ENCODE results near the gene APH1B.
"Not testable (repeated sequence)": the region's sequence is repeated elsewhere in the genome, so short reads cannot be mapped to it uniquely, and the experiment has no call there.

The APH1B gene

DNA sequence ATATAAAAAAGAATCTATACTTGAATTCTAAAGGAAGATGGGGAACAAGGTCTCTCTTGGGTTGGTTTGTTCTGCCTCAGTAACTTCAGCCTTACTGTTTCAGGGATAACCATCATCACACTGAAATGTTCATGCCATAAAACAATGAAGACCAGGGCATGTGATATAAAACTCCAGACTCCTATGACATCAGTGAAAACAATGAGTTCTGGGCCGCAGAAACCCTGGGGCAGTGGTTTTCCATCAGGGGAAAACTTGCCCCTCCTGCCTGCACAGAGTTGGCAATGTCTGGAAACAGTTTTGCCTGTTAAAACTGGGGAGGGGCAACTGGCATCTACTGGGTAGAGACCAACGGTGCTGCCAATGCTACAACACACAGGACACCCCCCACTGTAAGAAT is 57.4 kb downstream of the APH1B start:
- DNase-seq: no peak

DNA sequence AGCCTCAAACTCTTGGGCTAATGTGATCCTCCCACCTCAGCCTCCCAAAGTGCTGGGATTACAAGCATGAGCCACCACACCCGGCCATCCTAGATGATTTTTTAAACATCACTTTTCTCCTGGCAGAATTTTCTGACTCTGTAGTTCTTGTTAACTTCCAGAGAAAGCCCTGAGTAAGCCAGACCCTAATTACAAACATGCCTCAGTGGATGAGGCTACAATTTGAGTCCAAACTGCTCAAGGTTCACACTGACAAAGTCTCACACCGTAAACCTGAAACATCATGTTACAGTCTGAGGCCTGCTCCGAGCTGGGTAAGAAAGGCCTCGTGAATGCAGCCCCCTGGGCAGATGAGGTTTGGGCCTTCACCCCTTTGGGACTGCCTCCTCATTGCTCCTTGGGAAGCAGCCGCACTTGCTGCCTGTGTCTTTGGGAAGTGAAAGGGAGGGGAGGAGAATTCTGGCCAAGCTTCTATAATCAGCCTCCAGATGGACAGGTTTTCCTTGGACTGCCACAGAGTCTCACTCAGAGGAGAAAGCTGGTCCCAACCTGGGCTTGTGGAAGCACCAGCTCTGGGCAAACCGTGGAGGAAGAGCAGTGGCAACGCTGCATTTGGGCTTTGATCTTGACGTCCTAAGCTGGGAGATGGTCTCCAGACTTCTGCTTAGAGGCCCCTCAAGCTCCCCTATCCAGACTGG is 58.3 kb downstream of the APH1B start:
- no peak for DNase-seq

DNA sequence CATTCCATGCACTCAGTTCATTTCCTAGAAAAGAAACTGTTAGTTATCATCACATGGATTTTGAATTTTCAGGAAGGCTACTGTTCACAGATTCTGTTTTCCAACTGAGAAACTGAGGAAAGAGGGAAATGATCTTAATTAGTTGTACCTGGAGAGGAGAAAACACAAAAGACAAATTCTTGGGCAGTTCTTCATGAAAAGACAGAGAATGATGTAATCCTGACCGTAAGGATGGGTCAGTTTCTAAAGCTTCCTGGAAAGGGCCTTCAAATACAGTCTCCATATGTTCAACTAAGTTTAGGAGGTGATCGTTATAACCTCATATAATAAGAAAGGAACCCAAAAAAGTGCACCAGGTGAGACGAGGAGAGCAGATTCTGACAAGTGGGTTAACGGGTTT is 59.6 kb downstream of the APH1B start:
- no peak for DNase-seq

DNA sequence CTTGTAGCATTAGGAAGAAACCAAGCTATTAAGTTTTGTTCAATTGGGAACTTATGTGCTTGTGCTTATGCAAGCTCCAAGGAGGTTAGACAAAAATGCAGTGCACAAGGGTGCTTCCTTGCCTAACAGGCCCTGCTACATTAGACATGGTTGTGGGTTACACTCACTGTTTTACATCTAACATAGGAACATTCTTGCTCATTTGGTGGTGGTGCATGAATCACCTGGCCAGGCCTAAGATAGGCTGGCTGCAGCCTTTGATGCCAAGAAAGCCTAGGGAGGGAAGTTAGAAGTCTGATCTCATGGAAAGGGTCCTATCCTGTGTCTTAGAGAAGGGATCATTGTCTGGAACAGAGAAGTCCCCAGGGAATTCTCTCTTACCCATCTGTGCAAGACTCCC is 60.8 kb downstream of the APH1B start:
- DNase-seq: no peak

DNA sequence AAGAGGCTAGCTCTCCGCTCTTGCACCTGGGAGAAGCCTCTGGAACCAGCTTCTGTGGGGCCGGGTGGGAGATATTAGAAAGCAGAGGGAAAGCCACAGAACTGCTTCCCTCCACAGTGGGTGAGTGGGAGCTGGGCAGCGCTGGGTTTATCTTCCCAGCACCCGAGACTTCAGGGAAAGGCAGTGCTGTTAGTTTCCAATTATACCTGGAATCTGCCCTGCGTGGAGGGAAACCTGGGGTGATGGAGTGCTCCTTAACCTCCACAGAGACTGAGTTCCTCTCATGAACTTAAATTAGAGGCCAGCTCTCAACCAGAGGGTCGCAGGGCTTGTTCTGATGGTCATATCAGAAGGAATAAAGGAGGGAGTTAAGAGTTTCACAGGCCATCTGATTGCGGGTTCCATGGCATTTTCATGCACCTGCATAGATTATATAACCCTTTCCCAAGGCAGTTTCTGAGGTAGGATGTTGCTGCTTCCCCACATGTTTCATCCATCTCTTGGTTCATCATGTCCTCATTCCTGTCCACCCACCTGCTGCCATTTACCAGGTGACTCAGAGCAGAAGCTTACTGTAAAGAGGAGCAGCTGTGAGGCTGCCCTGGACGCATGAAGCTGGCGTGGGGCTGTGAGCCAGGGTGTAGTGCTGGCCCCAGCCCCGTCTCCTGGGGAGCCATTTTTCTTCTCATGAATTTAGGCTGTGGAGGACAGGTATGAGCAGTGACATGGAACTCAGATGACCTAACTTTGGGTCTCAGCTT is 61.8 kb downstream of the APH1B start:
- no peak for DNase-seq

DNA sequence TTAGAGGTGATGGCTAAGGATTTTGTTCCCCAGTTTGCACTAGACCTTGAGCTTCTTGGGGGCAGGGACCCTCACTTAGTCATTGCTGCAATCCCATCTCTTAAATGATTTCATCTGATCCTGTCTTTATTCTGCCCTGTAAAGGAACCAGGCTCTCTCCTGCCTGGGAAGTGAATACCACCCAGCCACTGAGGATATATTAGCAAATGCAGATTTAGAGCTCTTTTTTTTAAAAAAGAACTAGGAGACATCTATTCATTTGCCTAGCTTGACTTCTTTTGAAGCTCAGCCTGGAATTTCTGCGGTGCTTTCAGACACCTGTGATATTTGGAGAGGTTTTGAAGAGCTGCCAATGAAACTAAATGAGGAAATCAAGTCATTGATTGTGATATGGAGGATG is 62.4 kb downstream of the APH1B start:
- no peak for DNase-seq

DNA sequence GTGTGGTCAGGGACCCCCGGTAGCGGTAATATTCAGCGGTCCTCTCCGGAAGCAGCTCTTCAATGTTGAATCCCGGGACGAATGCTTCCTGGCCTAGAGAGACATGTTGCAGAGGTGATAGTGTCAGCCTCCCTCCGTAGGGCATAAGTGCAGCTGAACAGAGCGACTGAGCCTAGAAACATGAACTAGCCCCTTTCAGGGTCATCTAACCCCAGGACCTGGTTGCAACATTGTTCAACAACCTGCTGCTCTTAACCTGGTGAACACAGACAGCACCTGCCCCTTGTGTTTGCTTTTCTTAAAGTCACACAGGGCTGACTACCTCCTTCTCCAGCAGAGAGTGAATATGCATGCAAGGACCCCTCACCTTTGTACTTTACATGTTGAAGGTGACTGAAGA is 62.9 kb downstream of the APH1B start:
- DNase-seq: no peak

DNA sequence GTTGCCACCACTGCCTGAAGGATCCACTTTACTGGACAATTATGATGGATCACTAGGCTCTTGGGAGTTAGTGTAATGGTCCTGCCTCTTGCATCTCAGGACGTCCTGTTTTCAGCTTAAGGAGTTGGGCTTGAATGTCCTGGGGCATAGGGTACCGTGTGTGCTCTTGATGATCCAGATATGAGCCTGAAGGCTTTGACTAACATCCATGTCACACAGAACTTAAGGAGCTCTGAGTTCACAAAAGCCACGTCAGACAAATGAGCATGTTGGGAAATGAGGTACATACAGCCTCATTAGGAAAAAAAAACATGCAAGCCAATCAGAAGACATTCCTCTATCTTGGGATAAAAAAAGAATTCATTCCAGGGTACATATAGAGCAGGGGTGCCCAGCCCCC is 63.5 kb downstream of the APH1B start:
- no peak for DNase-seq

DNA sequence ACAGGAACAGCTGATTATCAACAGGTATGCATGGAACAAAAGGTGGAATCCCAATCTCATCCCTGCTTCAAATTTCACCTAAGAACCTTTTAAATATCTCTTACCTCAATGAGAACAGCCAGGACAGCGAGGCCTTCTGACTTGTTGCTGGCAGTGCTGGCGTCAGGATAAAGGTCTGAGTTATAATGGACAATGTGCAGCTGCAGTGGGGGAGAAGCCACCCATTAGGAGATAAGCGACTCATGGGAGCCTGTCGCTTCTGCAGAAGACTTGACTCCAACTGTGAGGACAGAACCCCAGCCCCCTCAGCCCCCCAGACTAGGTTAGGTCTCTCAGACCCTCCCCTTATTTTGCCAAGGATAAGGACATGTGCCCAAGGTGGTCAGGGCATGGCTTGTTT is 64.5 kb downstream of the APH1B start:
- DNase-seq: no peak

DNA sequence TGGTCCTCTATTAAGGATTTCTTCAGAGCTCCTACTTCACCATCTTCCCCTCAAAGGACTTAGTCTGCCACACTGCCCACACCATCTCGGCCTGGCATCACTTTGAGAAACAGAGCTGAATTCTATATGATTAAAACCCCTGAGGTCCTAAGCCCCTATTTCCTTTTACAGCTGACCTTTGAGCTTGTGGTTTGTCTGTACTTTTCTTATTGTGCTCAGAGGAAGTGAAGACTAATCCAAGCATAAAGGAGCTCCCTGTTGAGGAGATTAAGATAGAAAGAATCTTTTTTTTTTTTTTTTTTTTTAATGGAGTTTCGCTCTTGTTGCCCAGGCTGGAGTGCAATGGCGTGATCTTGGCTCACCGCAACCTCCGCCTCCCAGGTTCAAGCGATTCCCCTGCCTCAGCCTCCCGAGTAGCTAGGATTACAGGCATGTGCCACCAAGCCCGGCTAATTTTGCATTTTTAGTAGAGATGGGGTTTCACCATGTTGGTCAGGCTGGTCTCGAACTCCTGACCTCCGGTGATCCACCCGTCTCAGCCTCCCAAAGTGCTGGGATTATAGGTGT is 65.7 kb downstream of the APH1B start:
- not testable (repeated sequence) for DNase-seq

DNA sequence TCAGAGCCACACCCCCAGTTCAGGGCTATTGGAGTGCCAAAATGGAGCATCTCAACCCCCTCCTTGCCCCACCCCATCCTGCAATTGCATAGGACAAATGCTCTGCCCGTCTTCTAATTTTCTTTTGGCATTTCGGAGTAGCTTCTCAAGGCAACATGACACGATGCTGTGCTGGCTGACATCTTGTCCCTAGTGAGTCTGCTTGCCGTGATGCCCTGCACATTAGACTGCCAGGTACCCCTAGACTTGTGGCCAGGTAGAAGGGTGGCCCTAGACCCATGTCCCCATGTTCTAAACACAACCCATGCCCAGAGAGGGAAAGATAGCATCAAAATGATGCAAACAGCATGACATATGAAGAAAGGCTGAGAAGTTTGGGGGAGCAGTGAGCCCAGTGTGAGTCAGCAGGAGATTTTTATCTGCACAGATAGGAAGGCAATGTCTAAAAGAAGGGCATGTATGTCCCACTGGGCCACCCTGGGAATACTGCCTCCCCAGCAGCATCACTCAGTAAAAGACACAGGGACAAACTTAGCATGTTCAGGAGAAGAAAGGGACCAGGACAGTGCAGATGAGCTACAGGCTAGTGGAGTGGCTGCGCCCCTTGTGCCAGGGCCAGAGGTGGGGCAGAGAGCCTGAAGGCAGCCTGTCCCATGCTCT is 67.5 kb downstream of the APH1B start:
- no peak for DNase-seq

DNA sequence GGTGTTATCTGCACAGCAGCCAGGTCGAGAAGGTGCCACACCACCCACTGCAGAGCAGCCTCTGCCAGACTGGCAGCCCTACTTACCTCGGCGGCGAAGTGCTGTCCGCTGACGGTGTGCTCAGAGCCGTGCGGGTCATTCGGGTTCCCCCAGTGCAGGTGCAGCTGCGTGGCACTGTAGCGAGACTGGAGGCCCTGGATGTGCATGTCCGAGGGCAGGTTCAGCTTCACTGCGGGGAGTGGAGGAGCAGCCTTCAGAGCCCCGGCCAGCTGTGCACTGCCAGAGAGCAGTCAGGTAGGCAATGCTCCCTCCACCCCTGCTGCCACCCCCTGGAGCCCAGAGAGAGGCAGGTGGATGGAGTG is 68.0 kb downstream of the APH1B start:
- DNase-seq: no peak

DNA sequence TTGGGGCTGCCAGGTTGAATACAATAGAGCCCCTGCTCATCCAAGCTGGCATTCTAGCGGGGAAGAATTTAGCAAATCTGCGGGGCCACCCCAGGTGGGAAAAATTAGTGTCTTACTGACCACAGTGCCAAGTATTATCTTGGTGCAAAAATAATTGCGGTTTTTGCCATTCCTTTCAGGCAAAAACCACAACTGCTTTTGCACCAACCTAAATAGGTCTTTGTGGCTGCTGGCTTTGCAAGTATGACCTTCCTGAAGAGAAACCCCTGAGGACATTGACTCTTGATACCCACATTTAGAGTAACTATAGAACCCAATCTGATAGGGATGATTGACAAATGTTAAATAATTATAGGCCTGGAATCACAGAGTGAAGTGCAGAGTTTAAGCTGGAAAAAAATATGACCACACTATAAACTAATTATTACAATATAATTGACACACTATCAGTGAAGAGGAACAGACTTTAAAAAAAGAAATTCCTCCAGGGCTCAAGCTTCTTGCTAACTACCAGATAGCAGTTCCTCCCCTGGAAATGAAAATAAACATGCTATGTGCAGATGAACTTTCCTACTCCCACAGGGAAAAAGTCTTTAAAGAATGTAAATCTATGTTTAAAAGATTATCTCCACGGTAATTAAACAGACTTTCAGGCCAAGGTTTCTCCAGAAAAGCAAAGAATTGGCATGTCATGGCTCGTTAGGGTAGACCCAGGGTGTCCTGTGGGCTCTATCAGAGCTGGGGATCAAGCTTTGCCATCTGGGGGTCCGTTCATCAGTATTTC is 69.9 kb downstream of the APH1B start:
- DNase-seq: no peak

DNA sequence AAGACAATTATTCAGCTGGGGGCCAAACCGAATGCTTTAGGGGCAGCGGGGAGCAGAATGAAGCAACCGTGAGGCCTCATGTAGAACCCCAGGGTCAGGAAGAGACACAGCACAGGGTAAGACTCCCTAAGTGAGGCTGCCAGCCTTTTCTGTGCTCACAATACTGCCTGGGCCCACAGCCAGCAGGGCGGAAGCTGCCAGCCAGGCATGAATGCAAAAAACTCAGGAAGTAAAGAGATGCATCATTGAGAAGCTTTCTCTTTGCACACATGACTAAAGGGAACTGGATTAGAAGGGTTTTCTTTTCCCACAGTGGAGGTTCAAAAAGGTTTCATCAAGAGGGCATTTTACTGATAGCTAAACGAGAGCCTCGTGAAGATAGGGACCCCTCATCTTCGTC is 71.0 kb downstream of the APH1B start:
- no peak for DNase-seq

DNA sequence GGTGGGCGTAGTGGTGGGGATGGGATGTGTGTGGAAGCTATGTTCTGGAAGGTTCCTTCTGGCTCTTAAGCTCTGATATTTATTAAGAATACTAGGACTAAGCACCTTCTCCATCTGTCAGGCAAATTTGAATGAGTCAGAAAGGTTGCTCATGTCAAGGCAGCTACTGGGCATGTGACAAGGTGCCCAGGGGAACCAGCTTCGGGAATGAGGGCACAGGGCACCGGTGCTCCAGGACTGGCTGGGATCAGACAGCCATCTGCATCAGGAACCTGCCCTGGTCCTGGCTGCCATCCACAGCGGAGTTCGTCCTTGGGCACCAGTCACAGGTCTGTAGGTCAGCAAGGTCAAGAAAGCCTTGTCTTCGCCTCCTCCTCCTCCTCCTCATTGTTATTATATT is 71.8 kb downstream of the APH1B start:
- no peak for DNase-seq

DNA sequence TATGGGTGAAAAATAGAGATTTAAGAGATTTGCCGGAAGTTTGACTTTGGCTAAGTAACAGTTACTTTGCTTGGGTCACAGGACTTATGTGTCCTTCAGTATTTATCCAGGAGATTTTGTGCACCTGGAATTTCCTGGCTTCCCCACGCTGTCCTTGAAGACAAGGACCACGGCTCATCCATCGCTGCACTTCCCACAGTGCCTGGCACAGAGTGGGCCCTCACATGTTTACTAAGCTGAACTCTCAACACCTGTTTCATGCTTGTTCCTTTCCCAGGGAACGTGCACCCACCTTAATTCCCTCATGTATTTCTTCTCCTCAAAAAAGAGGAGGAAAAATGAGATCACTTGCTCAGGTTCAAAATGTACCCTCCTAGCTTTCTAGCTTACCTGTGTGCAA is 72.2 kb downstream of the APH1B start:
- no peak for DNase-seq

DNA sequence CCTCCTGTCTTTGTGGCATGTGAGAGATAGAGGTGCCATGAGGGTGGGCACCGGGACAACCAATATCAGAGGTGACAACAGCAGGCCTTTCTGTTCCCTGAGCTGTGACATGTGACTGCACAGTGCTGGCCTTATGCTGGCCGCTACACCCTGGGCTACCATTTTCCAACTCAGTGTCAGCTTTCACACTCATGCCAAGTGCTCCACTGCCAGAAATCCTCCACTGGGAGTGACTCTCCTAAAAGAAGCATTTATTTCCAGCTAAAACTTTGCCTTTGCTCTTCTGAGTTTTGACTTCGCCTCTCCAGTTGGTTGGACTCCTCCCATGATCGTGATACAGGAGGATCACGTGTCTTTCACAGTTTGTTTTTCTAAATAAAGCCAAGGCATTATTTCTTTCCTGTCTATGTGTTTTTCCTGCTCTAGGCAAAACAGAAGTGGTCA is 72.8 kb downstream of the APH1B start:
- no peak for DNase-seq

DNA sequence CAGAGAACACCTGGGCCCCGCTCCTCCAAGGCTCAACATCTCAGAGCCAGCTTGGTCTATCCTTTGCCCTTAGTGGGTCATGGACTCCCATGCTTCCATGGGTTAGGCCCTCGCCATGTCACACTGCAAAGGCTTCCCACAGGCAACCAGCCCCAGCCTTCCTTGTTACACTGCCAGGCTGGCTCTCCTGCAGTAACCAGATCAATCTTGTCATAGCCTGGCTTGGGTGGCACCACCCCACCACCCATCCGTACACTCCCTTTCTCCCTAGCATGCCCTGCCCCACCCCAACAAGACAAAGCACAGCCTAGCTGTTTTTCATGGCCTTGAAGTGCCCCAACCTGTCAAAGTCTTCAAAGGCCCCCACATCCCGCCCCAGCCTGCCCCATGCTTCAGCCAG is 73.8 kb downstream of the APH1B start:
- no peak for DNase-seq

DNA sequence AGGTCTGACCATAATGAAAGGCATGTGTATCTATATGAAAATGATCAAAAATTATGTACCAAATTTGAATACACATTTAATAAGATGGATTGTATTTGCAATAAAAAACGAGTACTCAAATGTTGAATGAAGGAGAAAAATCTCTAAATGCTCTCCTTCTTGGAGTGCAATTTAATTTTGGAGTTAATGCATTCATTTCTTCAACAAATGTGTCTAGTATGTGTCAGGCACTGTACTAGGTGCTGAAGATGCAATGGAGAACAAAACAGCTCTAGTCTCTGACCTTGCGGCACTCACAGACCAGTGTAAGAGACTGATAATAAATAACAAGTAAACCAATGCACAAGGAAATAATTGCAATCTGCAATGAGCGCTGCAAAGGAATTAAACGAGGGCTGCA is 75.4 kb downstream of the APH1B start:
- DNase-seq: no peak

DNA sequence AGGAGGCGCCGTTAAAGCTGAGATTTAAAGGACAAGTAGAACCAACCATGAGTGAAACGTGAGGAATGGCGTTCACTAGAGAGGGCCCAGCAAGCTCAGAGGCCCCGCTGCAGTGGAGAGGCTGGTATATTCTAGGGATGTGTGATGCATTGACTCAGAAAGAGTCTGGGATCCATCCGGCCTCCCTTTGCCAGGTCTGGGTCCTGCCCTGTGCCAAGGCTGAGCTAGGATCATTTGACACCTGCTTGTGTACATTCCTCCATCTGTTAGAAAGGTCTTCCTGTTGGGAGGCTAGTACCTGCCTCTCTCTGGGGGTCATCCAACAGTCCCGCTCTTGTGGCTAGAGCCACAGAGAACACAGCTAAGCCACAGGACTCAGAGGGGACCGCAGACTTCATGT is 75.9 kb downstream of the APH1B start:
- no peak for DNase-seq

DNA sequence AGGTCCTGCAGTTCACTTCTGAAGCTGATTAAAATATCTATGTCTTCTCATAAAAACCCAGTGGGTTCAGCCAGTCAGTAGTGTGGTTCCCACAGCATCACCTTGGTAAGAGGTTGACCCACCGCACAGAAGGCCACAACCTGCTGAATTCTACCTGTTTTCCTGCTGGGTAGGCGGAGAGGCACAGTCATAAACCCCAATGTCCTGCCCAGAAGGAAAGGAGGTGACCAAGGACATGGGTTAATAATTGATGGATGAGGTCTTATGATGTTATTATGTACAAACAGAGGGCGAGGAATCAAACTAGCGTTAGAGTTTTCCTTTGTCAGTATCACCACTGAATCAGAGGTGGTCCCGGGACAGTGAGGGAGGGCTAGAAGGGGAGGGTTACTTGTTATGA is 76.5 kb downstream of the APH1B start:
- DNase-seq: no peak

DNA sequence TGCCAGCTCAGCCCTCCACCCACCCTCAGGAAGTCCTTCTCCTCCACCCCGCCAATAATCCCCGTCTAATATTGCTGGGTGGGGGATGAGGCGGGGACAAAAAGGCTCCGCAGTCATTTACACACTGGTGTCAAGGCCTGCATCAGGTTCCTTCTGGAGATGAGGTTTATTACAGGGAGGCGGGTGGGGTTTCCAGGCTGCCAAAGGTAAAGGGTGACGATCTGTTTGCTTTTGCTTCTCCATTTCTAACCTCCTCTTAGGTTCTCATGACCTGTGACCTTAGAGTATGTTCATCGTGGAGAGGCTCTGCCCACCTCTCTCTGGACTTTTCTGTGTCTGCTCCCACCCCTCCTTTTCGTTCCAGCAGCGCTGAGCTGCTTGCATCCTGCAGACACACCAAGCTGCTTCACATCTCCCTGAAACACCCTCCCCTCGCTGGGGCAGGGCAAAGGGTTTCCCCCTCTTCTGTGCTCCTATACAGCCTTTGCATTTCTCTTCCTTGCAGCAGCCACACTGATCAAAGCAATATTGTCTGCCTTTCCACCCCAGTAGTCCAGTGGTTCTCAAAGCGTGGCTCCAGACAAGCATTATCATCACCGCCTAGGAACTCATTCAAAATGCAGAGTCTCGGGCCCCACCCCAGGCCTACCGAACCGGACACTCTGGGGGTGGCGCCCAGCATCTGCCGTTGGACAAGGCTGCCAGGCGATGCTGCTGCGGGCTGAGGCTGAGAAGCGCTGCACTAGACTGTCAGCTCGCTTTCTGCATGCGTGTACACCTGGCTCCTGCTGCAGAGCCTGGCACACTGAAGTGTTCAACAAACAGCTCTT is 77.6 kb downstream of the APH1B start:
- no peak for DNase-seq
